ENCODE data around the gene REPS1. TPM values are rescaled to one million over a fixed set of nuclear protein-coding genes. Genes with fewer than 3 reads are reported as not detected.

Gene REPS1
- total and polyA plus RNA-seq, 2 of the 13 experiments (the other 11 are each of a cell fraction or from before 2014, with no cell fraction given), result 36.4 to 38.3 TPM

DNA sequence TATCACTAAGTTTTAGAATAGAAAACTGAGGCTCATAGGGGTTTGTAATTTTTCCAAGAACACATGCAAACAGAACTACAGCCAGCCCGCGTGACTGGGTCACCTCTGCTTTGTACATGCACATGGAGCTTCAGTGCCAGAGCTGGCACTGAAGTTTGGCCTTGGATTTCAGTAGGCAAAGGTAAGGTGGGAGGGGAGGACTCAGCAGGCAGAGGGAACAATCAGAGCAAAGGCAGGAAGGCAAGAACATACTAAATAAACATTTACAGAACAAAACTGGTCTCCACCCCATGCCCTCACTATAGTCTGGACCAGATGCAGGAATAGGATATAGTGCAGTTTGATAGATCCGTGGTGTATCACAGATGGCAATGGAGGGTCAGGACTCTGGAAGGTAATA is 26.9 kb upstream of the REPS1 start:
- BruUV-seq (replicated peaks), result no TSS peak
- no peak overlapping the region for H3K4me2 ChIP-seq (ENCODE audit: low read depth, low read length)
- FAIRE-seq, result no peak
- TF ChIP-seq SRSF9 (IDR thresholded peaks at IDR 0.05; ENCODE audit: borderline replicate concordance, insufficient read depth, low read depth, low read length, poor library complexity, severe bottlenecking) (no peak), U2AF1 (optimal IDR thresholded peaks at IDR 0.05; ENCODE audit: low read depth, low read length) (no peak), ZNF441 (CRISPR knock-in tag; IDR thresholded peaks at IDR 0.05; ENCODE audit: borderline replicate concordance) (no peak), CBFB (CRISPR knock-in tag; IDR thresholded peaks at IDR 0.05) (no peak)
- intact Hi-C loops (cut with micrococcal nuclease; ENCODE audit: unreplicated experiment) (no loop called here), in situ Hi-C loops (cut with HindIII; ENCODE audit: extremely low pct_ligation_motif_present, low pct_unique_long_range_greater_than_20kb) (no loop called here)
- H3K9me3 ChIP-seq (ENCODE audit: low read length), result no peaks in the 10 kb centered on the region
- H3K4me1 ChIP-seq (ENCODE audit: insufficient read depth, low read length), result 0 out of 2 replicates have a peak, but pooled peaks cover 6% of the 10 kb centered on the region
- ChIA-PET CTCF (ENCODE audit: low intra/inter-chr PET ratio, low total read pairs) (no interaction called here), POLR2A (no interaction called here)
- no peak overlapping the region for H3K4me3 ChIP-seq (replicated peaks in 1 of 3; ENCODE audit: insufficient read depth in 1 of 3, low read depth in 2 of 3, low read length in 3 of 3)
- DNase-seq (ENCODE audit: low spot score), result no peak
- 1% methylated on average over 3 of the region's 3 CpGs for WGBS (ENCODE audit: low lambda C conversion rate)
- H4K20me1 ChIP-seq (ENCODE audit: insufficient read depth, low read length), result no peaks in the 10 kb centered on the region
- H3K9ac ChIP-seq (ENCODE audit: insufficient read depth, low read depth, low read length), result no peak overlapping the region
- H2AFZ ChIP-seq (ENCODE audit: low read length), result no peak overlapping the region
- H3K27ac ChIP-seq (ENCODE audit: extremely low read length, insufficient read depth, low read length), result no peak overlapping the region
- no peaks in the 10 kb centered on the region for H3K36me3 ChIP-seq (replicated peaks in 1 of 2; ENCODE audit: control insufficient read depth in 1 of 2, insufficient read depth in 2 of 2, low read length in 2 of 2)
- no peaks in the 10 kb centered on the region for H3K79me2 ChIP-seq (ENCODE audit: insufficient read depth, low read length)
- peak; percentile 39; the same call in 1 of the 3 replicates for ATAC-seq
- H3K27me3 ChIP-seq (ENCODE audit: control insufficient read depth in 1 of 2, insufficient read depth in 2 of 2, low read length in 2 of 2), result peaks cover 0 to 5% of the 10 kb centered on the region in 2 experiments; a peak in 2 of 5 replicates

DNA sequence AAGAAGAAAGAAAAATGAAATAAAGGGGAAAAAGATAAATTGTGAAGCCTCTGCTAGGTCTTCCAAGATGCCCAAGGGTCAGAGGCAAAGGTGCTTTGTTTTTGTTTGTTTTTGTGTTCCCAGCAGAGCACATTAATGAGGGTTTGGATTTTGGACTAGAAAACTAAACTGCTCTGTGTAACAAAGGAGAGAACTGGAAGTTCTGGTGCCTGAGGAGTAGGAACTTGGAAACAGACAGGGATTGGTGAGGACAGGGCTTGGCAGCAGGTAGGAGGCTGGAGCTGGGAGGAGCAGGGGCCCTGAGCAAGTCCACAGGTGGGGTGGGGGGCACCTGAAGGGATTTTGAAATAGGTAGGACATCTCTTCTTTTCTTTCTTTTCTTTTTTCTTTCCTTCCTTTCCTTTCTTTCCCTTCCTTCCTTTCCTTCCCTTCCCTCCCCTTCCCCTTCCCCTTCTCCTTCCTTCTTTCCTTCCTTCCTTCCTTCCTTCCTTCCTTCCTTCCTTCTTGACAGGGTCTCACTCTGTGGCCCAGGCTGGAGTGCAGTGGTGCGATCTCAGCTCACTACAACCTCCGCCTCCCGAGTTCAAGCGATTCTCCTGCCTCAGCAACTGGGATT is 25.2 kb upstream of the REPS1 start:
- H3K36me3 ChIP-seq (replicated peaks in 1 of 2; ENCODE audit: control insufficient read depth in 1 of 2, insufficient read depth in 2 of 2, low read length in 2 of 2), result no peaks in the 10 kb centered on the region
- peaks cover 0 to 5% of the 10 kb centered on the region in 2 experiments; a peak in 2 of 5 replicates for H3K27me3 ChIP-seq (ENCODE audit: control insufficient read depth in 1 of 2, insufficient read depth in 2 of 2, low read length in 2 of 2)
- 0 out of 2 replicates have a peak, but pooled peaks cover 6% of the 10 kb centered on the region for H3K4me1 ChIP-seq (ENCODE audit: insufficient read depth, low read length)
- no peaks in the 10 kb centered on the region for H4K20me1 ChIP-seq (ENCODE audit: insufficient read depth, low read length)
- no peak overlapping the region for H3K4me2 ChIP-seq (ENCODE audit: low read depth, low read length)
- BruUV-seq (replicated peaks), result no TSS peak
- no peak overlapping the region for H3K9ac ChIP-seq (ENCODE audit: insufficient read depth, low read depth, low read length)
- no peaks in the 10 kb centered on the region for H3K9me3 ChIP-seq (ENCODE audit: low read length)
- WGBS (ENCODE audit: low lambda C conversion rate), result 81% methylated on average over 4 of the region's 4 CpGs
- DNase-seq (ENCODE audit: low spot score) (no peak), FAIRE-seq (no peak), ATAC-seq (no peak)
- no peak overlapping the region for H3K27ac ChIP-seq (ENCODE audit: extremely low read length, insufficient read depth, low read length)
- ChIA-PET CTCF (ENCODE audit: low intra/inter-chr PET ratio, low total read pairs) (no interaction called here), POLR2A (no interaction called here)
- no peak overlapping the region for H3K4me3 ChIP-seq (replicated peaks in 1 of 3; ENCODE audit: insufficient read depth in 1 of 3, low read depth in 2 of 3, low read length in 3 of 3)
- TF ChIP-seq BRCA1 (CRISPR knock-in tag; IDR thresholded peaks at IDR 0.05), result no peak
- TF ChIP-seq HNRNPK (IDR thresholded peaks at IDR 0.05; ENCODE audit: low read depth, low read length, poor library complexity, severe bottlenecking), result peak; percentile 56
- intact Hi-C loops (cut with micrococcal nuclease; ENCODE audit: unreplicated experiment) (no loop called here), in situ Hi-C loops (cut with HindIII; ENCODE audit: extremely low pct_ligation_motif_present, low pct_unique_long_range_greater_than_20kb) (no loop called here)
- no peaks in the 10 kb centered on the region for H3K79me2 ChIP-seq (ENCODE audit: insufficient read depth, low read length)
- no peak overlapping the region for H2AFZ ChIP-seq (ENCODE audit: low read length)
